Endometrium (tissue), 2 donors: Measurements from ENCODE around the gene DNMT3L.
"Not testable (repeated sequence)": the region's sequence is repeated elsewhere in the genome, so short reads cannot be mapped to it uniquely, and the experiment has no call there.

Experiments used
- FAIRE-seq: peaks from 2 replicates; lab custom pipeline; 2012; peaks lifted over from hg19 to GRCh38; lab: Jason Lieb, UNC
- donor health status: control.
- donor health status: control.

The DNMT3L gene

GRCh38 chr21:44247904-44248303 lies 13.8 kb downstream of the DNMT3L start:
- not testable (repeated sequence) for FAIRE-seq

GRCh38 chr21:44243980-44244379 lies 17.7 kb downstream of the DNMT3L start:
- FAIRE-seq, result not testable (repeated sequence)

GRCh38 chr21:44241281-44241680 lies 20.4 kb downstream of the DNMT3L start:
- FAIRE-seq, result not testable (repeated sequence)

- not testable (repeated sequence) for FAIRE-seq
These were observed 20.9 kb downstream of the DNMT3L start, which contains the start of gene ICOSLG for GRCh38 chr21:44240842-44241241. Gene ICOSLG, minus strand, starts transcription at chr21:44240943. Its CDS starts 126 bp downstream, at chr21:44240817.

GRCh38 chr21:44240353-44240752 lies 21.3 kb downstream of the DNMT3L start:
- not testable (repeated sequence) for FAIRE-seq

- not testable (repeated sequence) for FAIRE-seq
These were observed 32.1 kb downstream of the DNMT3L start for GRCh38 chr21:44229561-44229960.

GRCh38 chr21:44228109-44228508 lies 33.6 kb downstream of the DNMT3L start:
- not testable (repeated sequence) for FAIRE-seq

- FAIRE-seq, result not testable (repeated sequence)
These were observed 34.1 kb downstream of the DNMT3L start for GRCh38 chr21:44227614-44228013.

- not testable (repeated sequence) for FAIRE-seq
These were observed 36.1 kb downstream of the DNMT3L start for GRCh38 chr21:44225605-44226004.

GRCh38 chr21:44223334-44223733 lies 38.4 kb downstream of the DNMT3L start:
- not testable (repeated sequence) for FAIRE-seq

GRCh38 chr21:44220674-44221073 lies 41.0 kb downstream of the DNMT3L start:
- FAIRE-seq, result not testable (repeated sequence)

- not testable (repeated sequence) for FAIRE-seq
These were observed 43.2 kb downstream of the DNMT3L start for GRCh38 chr21:44218461-44218860.

GRCh38 chr21:44211978-44212377 lies 49.7 kb downstream of the DNMT3L start:
- not testable (repeated sequence) for FAIRE-seq

- not testable (repeated sequence) for FAIRE-seq
These were observed 50.1 kb downstream of the DNMT3L start for GRCh38 chr21:44211574-44211973.

- FAIRE-seq, result not testable (repeated sequence)
These were observed 53.6 kb downstream of the DNMT3L start for GRCh38 chr21:44207860-44208646.

GRCh38 chr21:44206698-44207676 lies 54.7 kb downstream of the DNMT3L start:
- not testable (repeated sequence) for FAIRE-seq

GRCh38 chr21:44206187-44206586 lies 55.5 kb downstream of the DNMT3L start:
- not testable (repeated sequence) for FAIRE-seq

- not testable (repeated sequence) for FAIRE-seq
These were observed 59.0 kb downstream of the DNMT3L start for GRCh38 chr21:44202590-44203299.

- not testable (repeated sequence) for FAIRE-seq
These were observed 61.7 kb downstream of the DNMT3L start for GRCh38 chr21:44199997-44200396.

GRCh38 chr21:44199448-44199847 lies 62.2 kb downstream of the DNMT3L start:
- no peak for FAIRE-seq

- not testable (repeated sequence) for FAIRE-seq
These were observed 64.6 kb downstream of the DNMT3L start for GRCh38 chr21:44197156-44197516.
